GM23338 (cell line): ENCODE results near the gene ZNF280D. TPM values are rescaled to one million over a fixed set of nuclear protein-coding genes. Genes with fewer than 3 reads are reported as not detected.

Experiments used
- ATAC-seq: fragments of 200-7000 bp; cut with Tn5 transposase; 3 replicates; pipeline ENCODE4 v1.9.1; 2020
- DNase-seq: peaks from one replicate; pipeline ENCODE4 v3.0.0-alpha.2; 2015; ENCODE audit warnings: low spot score
- H2AFZ ChIP-seq: fragments of 200-600 bp; sonication (generic); 2 replicates; pipeline ENCODE4 v1.8.0; 2016; ENCODE audit warnings: antibody characterized with exemption, mild to moderate bottlenecking, moderate library complexity
- H3F3A ChIP-seq: fragments of 200-600 bp; sonication (generic); replicated peaks from 2 replicates; pipeline ENCODE4 v1.8.0; 2017; ENCODE audit warnings: antibody characterized with exemption, mixed run types, low read depth
- H3K27ac ChIP-seq: fragments of 200-600 bp; sonication (generic); 2 replicates; pipeline ENCODE4 v1.6.1; 2016; ENCODE audit warnings: low read depth
- H3K27me3 ChIP-seq: fragments of 200-600 bp; sonication (generic); 2 replicates; pipeline ENCODE4 v1.8.0; 2016; ENCODE audit warnings: mild to moderate bottlenecking, mixed run types, moderate library complexity; ENCODE audit not compliant: insufficient read depth
- H3K36me3 ChIP-seq: fragments of 200-600 bp; sonication (generic); 2 replicates; pipeline ENCODE4 v1.8.0; 2016; ENCODE audit warnings: mild to moderate bottlenecking; ENCODE audit not compliant: insufficient read depth
- H3K4me1 ChIP-seq: fragments of 200-600 bp; sonication (generic); 2 replicates; pipeline ENCODE4 v1.8.0; 2016; ENCODE audit warnings: mild to moderate bottlenecking, moderate library complexity; ENCODE audit not compliant: insufficient read depth
- H3K4me2 ChIP-seq: fragments of 200-600 bp; sonication (generic); 2 replicates; pipeline ENCODE4 v1.7.1; 2017; ENCODE audit warnings: mixed run types
- H3K4me3 ChIP-seq: fragments of 200-600 bp; sonication (generic); 2 replicates; pipeline ENCODE4 v1.6.1; 2016; ENCODE audit warnings: mixed run types
- H3K79me2 ChIP-seq: fragments of 200-600 bp; sonication (generic); replicated peaks from 2 replicates; pipeline ENCODE4 v1.8.0; 2017; ENCODE audit warnings: mild to moderate bottlenecking; ENCODE audit not compliant: insufficient read depth
- H3K9me2 ChIP-seq: fragments of 200-600 bp; sonication (generic); 2 replicates; pipeline ENCODE4 v1.8.0; 2017; ENCODE audit not compliant: insufficient read depth
- H4K20me1 ChIP-seq: fragments of 200-600 bp; sonication (generic); replicated peaks from 2 replicates; pipeline ENCODE4 v1.8.0; 2017; ENCODE audit warnings: mild to moderate bottlenecking; ENCODE audit not compliant: insufficient read depth
- H3K27ac Mint-ChIP-seq: 2 replicates; pipeline ENCODE4 v1.8.0; 2020; ENCODE audit warnings: inconsistent platforms, mild to moderate bottlenecking, moderate library complexity, mixed read lengths
- H3K27me3 Mint-ChIP-seq: 3 replicates; pipeline ENCODE4 v1.8.0; 2022; ENCODE audit warnings: low read depth, mild to moderate bottlenecking, moderate library complexity, mixed read lengths, inconsistent platforms; ENCODE audit not compliant: insufficient read depth, poor library complexity
- H3K36me3 Mint-ChIP-seq: 3 replicates; pipeline ENCODE4 v1.8.0; 2021; ENCODE audit warnings: low read depth, mild to moderate bottlenecking, inconsistent platforms, moderate library complexity, mixed read lengths
- H3K4me1 Mint-ChIP-seq: 3 replicates; pipeline ENCODE4 v1.8.0; 2020; ENCODE audit warnings: mild to moderate bottlenecking, inconsistent platforms, mixed read lengths
- H3K4me3 Mint-ChIP-seq: 3 replicates; pipeline ENCODE4 v1.8.0; 2021; ENCODE audit warnings: moderate library complexity, mild to moderate bottlenecking, inconsistent platforms, mixed read lengths
- H3K9me3 Mint-ChIP-seq: 3 replicates; pipeline ENCODE4 v1.8.0; 2020; ENCODE audit warnings: moderate library complexity, mild to moderate bottlenecking, inconsistent platforms, mixed read lengths
- CREB1 ChIP-seq: fragments of 250-450 bp; sonication (Bioruptor Pico); IDR thresholded peaks from 2 replicates; pipeline ENCODE4 v1.5.0; 2020; ENCODE audit warnings: low read depth, mild to moderate bottlenecking, moderate library complexity
- EZH2 ChIP-seq: fragments of 200-600 bp; sonication (generic); IDR thresholded peaks from one replicate; pipeline ENCODE4 v1.8.0; 2017; ENCODE audit warnings: antibody characterized with exemption, mild to moderate bottlenecking, low read depth; ENCODE audit not compliant: unreplicated experiment
- EZH2phosphoT487 ChIP-seq: fragments of 200-600 bp; sonication (generic); IDR thresholded peaks from one replicate; pipeline ENCODE4 v1.8.1; 2018; ENCODE audit warnings: antibody characterized with exemption; ENCODE audit not compliant: unreplicated experiment
- JUNB ChIP-seq: IDR thresholded peaks from one replicate; pipeline ENCODE4 v1.6.1; 2016; ENCODE audit warnings: antibody characterized with exemption; ENCODE audit not compliant: unreplicated experiment
- NANOG ChIP-seq: IDR thresholded peaks from 2 replicates; pipeline ENCODE4 v1.6.1; 2016; ENCODE audit warnings: antibody characterized with exemption, borderline replicate concordance
- POLR2AphosphoS5 ChIP-seq: IDR thresholded peaks from 2 replicates; pipeline ENCODE4 v1.6.1; 2016; ENCODE audit warnings: antibody characterized with exemption, low read depth
- REST ChIP-seq: IDR thresholded peaks from one replicate; pipeline ENCODE4 v1.6.1; 2018; ENCODE audit warnings: antibody characterized with exemption; ENCODE audit not compliant: unreplicated experiment
- STAT1 ChIP-seq: IDR thresholded peaks from one replicate; pipeline ENCODE4 v1.6.1; 2016; ENCODE audit warnings: antibody characterized with exemption; ENCODE audit not compliant: unreplicated experiment
- ZNF114 ChIP-seq: fragments of 250-450 bp; sonication (Bioruptor Pico); IDR thresholded peaks from 2 replicates; pipeline ENCODE4 v1.5.0; 2020; ENCODE audit warnings: mild to moderate bottlenecking, moderate library complexity
- ZNF331 ChIP-seq: fragments of 250-450 bp; sonication (Bioruptor Pico); IDR thresholded peaks from 2 replicates; pipeline ENCODE4 v1.5.0; 2020; ENCODE audit warnings: low read depth, mild to moderate bottlenecking, moderate library complexity
- polyA plus RNA-seq: library from polyadenylated mRNA; unstranded; fragments of >200 nt; fragmentation: Nextera tagmentation; extraction: Ambion mirVana; gene quantifications from 2 replicates; pipeline ENCODE4 v1.2.1, GENCODE V29; 2016
- total RNA-seq: library from RNA; depleted of rRNA; stranded (reverse); fragments of >200 nt; shearing (Covaris generic); gene quantifications from 2 replicates; pipeline ENCODE4 v1.2.3, GENCODE V29; 2014
- TF ChIP-seq, protein P1 (sequence below): fragments of 250-450 bp; sonication (Bioruptor Pico); IDR thresholded peaks from 2 replicates; pipeline ENCODE4 v1.5.0; 2020; ENCODE audit warnings: mild to moderate bottlenecking, moderate library complexity
- TF ChIP-seq, protein P2 (sequence below): IDR thresholded peaks from 2 replicates; pipeline ENCODE4 v1.6.1; 2016; ENCODE audit warnings: antibody characterized with exemption
- TF ChIP-seq, protein P3 (sequence below), 2 experiments: fragments of 200-600 bp in 1 of 2; sonication (generic) in 1 of 2; conservative IDR thresholded peaks; 2 replicates each; pipeline versions ENCODE4 v1.5.1 to v1.6.1; 2016 to 2017; ENCODE audit warnings: antibody characterized with exemption in 2 of 2, low read depth in 2 of 2, mild to moderate bottlenecking in 2 of 2, moderate library complexity in 1 of 2

Gene ZNF280D
- total and polyA plus RNA-seq, 2 experiments from 2014 or later, result 23.3 to 32.5 TPM

DNA sequence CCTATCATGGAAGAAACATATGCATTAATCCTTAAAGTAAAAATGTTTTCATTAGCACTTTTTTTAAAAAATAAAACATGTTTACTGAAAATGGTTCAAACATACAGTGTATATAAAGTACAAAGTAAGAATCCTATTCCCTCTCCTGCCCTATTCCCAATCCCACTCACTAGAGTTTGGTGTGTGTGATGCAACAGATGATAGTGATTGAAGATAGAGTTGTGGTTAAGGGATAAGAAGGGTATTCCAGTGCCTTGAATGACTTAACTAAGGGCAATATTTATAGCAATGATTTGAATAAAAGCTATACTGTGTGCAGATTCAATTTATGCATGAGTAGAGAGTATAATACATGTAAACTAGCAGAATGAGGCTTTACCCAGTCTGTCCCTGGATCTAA is 18.1 kb downstream of the ZNF280D start:
- Histone ChIP-seq H3F3A (no peaks in the 10 kb centered on the region), H3K4me2 (no peak overlapping the region), H3K9me2 (no peaks in the 10 kb centered on the region; the same call in 1 of the 2 replicates), H3K36me3 (no peaks in the 10 kb centered on the region), H3K27me3 (no peaks in the 10 kb centered on the region), H3K79me2 (peaks cover 96% of the 10 kb centered on the region), H3K4me3 (no peak overlapping the region), H3K4me1 (peaks cover 16% of the 10 kb centered on the region), H4K20me1 (no peaks in the 10 kb centered on the region), H3K27ac (no peak overlapping the region), H2AFZ (no peak overlapping the region)
- Mint-ChIP-seq H3K27ac (no peak overlapping the region), H3K4me3 (no peak overlapping the region), H3K27me3 (no peaks in the 10 kb centered on the region), H3K4me1 (peaks cover 24% of the 10 kb centered on the region), H3K36me3 (peaks cover 1% of the 10 kb centered on the region; the same call in 1 of the 3 replicates), H3K9me3 (peaks cover under 1% of the 10 kb centered on the region; the same call in 1 of the 3 replicates)
- TF ChIP-seq STAT1, result no peak
- no peak for TF ChIP-seq REST
- TF ChIP-seq EZH2, result no peak
- TF ChIP-seq, protein P1, sequence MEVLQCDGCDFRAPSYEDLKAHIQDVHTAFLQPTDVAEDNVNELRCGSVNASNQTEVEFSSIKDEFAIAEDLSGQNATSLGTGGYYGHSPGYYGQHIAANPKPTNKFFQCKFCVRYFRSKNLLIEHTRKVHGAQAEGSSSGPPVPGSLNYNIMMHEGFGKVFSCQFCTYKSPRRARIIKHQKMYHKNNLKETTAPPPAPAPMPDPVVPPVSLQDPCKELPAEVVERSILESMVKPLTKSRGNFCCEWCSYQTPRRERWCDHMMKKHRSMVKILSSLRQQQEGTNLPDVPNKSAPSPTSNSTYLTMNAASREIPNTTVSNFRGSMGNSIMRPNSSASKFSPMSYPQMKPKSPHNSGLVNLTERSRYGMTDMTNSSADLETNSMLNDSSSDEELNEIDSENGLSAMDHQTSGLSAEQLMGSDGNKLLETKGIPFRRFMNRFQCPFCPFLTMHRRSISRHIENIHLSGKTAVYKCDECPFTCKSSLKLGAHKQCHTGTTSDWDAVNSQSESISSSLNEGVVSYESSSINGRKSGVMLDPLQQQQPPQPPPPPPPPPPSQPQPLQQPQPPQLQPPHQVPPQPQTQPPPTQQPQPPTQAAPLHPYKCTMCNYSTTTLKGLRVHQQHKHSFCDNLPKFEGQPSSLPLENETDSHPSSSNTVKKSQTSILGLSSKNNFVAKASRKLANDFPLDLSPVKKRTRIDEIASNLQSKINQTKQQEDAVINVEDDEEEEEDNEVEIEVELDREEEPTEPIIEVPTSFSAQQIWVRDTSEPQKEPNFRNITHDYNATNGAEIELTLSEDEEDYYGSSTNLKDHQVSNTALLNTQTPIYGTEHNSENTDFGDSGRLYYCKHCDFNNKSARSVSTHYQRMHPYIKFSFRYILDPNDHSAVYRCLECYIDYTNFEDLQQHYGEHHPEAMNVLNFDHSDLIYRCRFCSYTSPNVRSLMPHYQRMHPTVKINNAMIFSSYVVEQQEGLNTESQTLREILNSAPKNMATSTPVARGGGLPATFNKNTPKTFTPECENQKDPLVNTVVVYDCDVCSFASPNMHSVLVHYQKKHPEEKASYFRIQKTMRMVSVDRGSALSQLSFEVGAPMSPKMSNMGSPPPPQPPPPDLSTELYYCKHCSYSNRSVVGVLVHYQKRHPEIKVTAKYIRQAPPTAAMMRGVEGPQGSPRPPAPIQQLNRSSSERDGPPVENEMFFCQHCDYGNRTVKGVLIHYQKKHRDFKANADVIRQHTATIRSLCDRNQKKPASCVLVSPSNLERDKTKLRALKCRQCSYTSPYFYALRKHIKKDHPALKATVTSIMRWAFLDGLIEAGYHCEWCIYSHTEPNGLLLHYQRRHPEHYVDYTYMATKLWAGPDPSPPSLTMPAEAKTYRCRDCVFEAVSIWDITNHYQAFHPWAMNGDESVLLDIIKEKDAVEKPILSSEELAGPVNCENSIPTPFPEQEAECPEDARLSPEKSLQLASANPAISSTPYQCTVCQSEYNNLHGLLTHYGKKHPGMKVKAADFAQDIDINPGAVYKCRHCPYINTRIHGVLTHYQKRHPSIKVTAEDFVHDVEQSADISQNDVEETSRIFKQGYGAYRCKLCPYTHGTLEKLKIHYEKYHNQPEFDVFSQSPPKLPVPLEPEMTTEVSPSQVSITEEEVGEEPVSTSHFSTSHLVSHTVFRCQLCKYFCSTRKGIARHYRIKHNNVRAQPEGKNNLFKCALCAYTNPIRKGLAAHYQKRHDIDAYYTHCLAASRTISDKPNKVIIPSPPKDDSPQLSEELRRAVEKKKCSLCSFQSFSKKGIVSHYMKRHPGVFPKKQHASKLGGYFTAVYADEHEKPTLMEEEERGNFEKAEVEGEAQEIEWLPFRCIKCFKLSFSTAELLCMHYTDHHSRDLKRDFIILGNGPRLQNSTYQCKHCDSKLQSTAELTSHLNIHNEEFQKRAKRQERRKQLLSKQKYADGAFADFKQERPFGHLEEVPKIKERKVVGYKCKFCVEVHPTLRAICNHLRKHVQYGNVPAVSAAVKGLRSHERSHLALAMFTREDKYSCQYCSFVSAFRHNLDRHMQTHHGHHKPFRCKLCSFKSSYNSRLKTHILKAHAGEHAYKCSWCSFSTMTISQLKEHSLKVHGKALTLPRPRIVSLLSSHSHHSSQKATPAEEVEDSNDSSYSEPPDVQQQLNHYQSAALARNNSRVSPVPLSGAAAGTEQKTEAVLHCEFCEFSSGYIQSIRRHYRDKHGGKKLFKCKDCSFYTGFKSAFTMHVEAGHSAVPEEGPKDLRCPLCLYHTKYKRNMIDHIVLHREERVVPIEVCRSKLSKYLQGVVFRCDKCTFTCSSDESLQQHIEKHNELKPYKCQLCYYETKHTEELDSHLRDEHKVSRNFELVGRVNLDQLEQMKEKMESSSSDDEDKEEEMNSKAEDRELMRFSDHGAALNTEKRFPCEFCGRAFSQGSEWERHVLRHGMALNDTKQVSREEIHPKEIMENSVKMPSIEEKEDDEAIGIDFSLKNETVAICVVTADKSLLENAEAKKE (CRISPR knock-in tag), result no peak
- no peak for TF ChIP-seq CREB1
- TF ChIP-seq POLR2AphosphoS5, result no peak
- TF ChIP-seq, protein P2, sequence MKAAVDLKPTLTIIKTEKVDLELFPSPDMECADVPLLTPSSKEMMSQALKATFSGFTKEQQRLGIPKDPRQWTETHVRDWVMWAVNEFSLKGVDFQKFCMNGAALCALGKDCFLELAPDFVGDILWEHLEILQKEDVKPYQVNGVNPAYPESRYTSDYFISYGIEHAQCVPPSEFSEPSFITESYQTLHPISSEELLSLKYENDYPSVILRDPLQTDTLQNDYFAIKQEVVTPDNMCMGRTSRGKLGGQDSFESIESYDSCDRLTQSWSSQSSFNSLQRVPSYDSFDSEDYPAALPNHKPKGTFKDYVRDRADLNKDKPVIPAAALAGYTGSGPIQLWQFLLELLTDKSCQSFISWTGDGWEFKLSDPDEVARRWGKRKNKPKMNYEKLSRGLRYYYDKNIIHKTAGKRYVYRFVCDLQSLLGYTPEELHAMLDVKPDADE, result no peak
- TF ChIP-seq NANOG, result no peak
- TF ChIP-seq JUNB, result no peak
- TF ChIP-seq, protein P3, sequence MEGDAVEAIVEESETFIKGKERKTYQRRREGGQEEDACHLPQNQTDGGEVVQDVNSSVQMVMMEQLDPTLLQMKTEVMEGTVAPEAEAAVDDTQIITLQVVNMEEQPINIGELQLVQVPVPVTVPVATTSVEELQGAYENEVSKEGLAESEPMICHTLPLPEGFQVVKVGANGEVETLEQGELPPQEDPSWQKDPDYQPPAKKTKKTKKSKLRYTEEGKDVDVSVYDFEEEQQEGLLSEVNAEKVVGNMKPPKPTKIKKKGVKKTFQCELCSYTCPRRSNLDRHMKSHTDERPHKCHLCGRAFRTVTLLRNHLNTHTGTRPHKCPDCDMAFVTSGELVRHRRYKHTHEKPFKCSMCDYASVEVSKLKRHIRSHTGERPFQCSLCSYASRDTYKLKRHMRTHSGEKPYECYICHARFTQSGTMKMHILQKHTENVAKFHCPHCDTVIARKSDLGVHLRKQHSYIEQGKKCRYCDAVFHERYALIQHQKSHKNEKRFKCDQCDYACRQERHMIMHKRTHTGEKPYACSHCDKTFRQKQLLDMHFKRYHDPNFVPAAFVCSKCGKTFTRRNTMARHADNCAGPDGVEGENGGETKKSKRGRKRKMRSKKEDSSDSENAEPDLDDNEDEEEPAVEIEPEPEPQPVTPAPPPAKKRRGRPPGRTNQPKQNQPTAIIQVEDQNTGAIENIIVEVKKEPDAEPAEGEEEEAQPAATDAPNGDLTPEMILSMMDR (conservative IDR thresholded peaks at IDR 0.05; ENCODE audit: low read depth in 2 of 2), result no peak
- TF ChIP-seq ZNF331 (CRISPR knock-in tag), result no peak
- TF ChIP-seq ZNF114 (CRISPR knock-in tag), result no peak
- TF ChIP-seq EZH2phosphoT487, result no peak
- no peak for DNase-seq
- no peak for ATAC-seq
